Measurements from ENCODE around the gene TMEM109.
"Not testable (repeated sequence)": the region's sequence is repeated elsewhere in the genome, so short reads cannot be mapped to it uniquely, and the experiment has no call there.

The TMEM109 gene

DNA sequence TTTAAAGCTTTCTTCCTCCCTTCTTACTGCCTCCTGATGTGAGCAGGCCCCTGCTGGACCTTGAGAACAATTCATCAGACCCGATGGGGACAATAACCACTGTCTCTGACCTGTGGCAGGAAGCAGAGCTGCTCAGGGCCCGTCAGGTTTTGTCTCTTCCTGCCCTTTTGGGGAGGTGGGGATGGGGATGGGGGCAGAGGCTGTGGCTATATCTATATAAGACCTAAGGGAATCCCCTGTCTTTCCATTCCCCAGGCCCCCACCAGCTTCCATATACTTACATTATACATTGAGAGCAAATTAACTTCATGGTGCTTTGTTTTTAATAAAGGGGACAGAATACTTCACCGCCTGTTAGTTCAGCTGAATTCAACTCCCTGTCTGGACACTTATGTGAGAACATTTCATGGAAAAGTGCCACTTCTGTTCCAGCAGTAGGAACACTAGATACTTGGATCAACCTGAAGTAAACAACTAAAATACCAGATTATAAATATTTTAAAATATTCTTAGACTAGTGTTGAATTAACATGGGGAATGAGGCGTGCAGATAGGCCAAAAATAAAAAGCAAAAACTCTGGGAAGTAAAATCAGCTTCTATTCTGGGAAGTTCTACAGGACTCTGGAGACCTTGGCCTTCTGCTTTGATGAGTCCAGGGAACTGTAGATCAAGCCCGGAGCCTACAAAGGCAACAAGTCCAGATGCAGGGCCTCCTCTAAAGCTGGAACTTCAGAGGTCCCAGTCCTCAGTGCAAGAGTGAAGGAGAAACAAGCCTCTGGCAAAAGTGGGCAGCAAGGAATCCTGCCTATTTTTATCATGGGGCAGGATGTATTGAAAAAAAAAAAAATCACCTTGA is 35.5 kb upstream of the TMEM109 start:
- DNase-seq (ENCODE audit: low read depth), result no peak

DNA sequence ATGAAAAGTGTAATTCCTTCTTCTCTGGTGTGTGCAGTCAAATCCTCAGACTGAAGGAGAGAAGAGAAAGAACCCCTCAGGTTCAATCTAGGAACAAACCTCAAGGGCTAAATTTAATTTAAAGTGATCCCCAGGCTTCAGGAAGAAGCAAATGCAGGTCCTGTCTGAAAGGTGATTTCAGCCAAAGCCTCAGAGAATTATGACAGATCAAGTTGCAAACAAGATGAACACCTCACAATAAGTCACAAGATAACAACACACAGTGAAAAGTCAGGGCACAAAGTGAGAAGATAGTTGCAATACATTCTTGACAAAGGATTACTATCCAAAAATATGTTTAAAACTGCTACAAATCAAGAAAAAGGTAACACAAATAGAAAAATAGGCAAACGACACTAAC is 34.9 kb upstream of the TMEM109 start:
- no peak for DNase-seq (ENCODE audit: low read depth)

DNA sequence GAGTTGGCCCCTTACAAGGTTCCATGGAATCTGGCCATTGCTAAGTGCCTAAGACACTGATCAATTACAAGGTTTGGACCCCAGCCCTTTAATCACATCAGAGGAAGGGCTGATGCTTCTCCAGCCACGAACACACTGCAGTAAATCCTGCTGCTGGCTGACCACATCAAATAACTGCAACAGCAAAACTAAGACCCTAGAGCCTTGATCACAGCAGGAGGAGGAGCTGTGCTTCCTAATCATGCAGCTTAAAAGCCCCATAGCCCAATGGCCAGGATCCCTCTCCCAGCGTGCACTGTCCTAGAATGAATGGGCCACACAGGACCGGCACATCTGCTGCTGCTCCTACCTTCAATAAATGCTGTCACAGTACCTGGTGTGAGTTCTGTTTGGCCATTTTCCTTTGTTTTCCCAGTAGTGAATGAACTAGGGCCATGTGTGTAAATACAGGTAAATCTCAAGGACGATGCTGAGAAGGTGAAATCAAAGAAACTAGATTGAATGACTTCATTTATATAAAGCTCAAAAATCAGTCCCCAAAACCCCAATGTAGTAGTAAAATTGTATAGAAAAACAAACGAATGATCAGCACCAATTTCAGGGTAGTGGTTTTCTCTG is 33.9 kb upstream of the TMEM109 start:
- DNase-seq (ENCODE audit: low read depth), result no peak

DNA sequence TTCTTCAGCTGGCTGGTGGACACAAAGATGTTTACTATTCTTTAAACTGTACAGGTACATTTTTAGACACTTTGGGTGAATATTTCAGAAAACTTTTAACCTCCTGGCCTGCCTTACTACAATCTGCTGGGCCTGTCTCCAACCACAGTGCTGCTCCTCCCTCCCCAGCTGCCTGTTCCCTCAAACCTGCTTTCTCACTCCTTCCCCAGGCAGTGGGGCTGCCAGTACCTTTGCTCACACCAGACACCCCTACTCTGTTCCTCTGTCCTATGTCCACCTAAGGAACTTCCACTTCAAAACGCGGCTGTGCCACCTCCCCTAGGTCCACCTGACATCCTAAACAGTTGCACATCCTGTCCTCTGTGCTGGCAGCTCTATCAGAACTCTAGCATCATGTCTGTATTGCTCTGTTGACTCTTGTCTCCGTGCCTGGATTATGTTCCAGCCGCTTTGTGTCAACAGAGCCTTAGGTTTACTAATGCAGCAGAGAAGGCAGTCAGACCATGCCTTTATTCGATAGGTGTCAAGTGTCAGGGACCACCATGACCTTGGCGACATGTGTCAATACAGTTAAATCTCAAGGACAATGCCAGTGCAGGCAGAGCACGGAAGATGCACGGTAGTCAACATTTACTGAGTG is 33.2 kb upstream of the TMEM109 start:
- no peak for DNase-seq (ENCODE audit: low read depth)

DNA sequence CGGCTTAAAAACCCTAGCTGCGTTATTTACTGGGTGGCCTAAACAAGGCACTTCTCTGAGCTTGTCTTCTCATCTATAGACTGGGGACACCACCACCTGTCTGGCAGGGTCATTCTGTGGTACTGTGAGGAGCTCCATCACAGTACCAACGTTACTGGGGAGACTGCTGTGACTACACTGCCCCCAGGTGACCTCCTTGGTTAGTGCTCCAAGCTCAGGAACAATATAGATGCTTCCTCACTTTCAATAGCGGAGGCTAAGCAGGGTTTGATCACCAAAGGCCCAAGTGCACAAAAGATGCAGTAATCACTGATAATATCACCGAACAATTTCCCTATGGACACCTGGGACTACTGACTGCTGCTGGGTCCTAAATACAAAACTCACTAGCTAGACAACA is 26.4 kb upstream of the TMEM109 start:
- no peak for DNase-seq (ENCODE audit: low read depth)

DNA sequence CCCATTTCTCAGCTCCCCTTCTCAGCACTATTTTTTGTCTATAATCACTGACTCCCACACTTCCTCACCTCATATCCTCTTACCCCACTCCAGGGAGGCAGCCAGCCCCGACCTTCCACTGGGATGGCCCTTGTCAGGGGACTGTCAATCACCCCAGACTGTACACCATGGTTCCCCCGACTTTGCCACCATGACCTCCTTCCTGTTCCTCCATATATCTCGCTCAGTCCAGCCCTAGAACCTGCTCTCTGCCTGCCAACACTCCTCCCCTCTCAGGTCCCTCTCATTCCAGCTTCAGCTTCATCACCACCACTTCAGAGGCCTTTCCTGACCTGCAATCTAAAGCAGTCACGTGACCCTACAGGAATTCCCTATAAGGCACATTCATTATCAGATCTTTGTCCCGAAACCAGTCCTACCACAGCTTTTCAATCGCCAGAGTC is 24.1 kb upstream of the TMEM109 start:
- DNase-seq (ENCODE audit: low read depth), result no peak

DNA sequence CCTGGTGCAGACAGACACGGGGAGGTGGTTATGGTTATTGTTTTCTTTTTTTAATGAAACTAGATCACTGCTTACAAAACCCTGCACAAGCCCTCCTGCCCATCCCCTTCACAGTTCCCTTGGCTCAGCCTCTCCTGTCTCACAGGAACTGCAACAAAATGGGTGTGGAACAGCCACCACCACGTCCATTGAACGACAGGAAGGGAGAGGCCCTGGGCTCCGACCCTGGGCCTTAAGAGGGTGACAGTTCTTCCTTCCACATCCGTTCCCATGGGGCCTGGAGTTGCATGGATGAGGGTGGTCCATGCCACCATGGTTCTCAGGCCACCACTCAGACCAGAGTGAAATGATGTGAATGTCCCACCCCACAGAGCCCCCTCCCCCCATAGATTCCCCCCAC is 23.3 kb upstream of the TMEM109 start:
- DNase-seq (ENCODE audit: low read depth), result no peak

DNA sequence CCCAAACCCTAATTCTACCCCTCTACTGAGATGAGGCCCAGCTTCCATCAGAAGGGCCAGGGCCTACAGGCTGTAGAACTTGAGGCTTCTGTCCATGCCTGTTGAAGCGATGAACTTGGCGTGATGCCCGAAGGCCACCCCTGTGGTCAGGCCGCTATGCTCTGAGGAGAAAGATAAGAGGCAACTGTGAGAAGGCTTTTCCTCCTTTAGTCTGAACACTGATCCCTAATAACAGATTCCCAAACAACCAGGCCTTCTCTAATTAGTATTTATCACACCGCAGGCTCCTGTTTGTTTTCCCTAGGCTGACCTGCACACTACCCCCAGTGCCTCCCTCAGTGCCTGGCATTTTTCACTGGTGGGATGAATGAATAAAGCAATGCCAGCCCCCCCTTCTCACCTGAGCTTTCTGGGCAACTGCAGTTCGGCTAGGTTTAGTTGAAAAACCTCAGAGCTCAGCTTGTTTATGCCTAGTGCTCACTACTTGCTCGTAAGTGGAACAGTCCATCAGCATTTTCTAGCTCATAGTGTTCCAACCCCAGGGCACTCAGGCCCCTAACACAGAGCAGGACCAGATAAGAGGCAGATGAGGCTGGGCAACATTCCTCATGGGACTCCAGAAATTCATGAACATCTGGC is 22.7 kb upstream of the TMEM109 start:
- no peak for DNase-seq (ENCODE audit: low read depth)

DNA sequence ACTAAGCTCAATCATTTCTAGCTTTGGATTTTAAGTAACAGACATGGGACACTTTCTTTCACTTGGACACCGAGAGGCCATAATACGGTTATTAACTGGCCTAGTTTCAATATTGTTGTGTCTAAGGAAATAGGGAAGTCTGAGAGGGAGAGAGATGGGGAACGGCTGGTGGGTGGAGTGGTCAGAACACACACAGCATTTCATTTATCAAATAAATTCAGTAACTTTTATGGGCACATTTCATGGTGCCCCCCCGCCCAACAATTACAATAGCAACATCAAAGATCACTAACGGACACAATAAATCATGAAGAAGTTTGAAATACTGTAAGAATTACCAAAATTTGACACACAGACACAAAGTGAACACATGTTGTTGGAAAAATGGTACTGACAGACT is 18.3 kb upstream of the TMEM109 start:
- no peak for DNase-seq (ENCODE audit: low read depth)

DNA sequence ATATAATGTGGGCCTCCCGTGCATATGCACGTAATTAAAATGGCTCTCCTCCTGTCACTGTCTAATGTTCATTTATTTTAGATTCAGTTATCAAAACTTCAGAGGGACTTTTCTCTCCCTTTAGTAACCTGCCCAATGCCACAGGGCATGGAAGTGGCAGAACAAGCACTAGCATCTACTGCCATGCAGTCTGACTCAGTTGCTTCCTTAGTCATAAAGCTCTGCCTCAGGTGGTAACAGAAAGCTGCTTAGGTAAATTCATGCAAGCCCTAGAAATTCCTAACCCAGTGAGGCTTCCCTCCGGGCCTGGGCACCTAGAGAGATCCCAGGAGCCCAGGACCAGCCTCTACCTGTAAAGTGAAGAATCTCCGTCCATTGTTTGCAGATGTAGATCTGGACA is 16.5 kb upstream of the TMEM109 start:
- DNase-seq (ENCODE audit: low read depth), result no peak

DNA sequence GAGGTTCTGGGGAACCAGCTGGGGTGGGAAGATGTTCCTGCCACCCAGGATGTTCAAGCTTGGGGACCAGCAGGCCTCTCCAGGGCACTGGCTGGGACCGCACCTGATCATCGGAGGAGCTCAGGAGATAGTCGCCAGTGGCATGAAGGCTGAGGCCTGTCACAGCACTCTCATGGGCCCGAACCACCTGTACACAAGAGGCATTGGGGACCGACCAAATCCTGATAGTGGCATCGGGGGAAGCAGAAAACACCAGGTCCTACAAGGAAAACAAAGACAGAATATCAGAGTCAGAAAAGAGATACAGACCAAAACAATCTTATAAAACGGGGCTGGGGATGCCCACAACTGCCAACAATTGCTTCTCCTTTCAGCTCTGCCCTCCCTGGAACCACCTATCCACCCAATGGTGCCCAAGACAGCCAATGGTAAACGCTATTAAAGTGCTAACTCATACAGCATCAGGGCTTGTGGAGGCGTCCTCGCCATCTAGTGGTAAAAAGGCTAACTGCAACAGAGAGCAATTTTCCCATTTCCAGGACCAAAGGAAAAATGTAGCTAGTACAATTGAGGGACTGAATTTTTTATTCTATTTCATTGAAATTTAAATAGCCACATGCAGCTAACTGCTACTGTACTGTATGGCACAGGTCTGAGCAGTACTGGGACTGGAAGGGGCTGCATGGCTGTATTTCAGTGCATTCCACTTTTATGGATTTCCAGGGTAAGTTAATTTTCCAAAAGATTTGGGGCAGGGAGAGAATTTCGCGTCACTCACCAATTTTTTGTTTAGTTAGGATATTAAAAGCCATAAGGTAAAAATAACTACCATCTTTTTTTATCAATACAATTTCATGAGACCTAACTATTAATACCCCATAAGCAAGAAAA is 14.7 kb upstream of the TMEM109 start:
- no peak for DNase-seq (ENCODE audit: low read depth)

DNA sequence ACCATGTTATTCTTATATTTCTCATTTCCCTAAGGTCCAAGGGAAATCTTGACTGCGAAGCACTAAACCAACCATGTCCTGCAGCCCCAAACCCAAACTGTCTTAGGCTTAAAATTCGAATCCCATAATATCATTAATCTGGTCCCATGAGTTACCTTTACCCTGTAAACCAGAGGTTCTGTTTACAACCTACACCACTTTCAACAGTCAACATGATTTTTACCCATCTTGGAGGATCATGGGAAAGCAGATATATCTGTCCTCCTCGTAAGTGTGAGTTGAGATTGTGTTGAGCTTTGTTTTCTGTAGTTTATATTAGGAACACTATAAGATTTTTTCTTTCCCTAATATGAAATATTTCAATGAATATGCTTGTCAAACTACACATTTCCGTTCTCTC is 14.0 kb upstream of the TMEM109 start:
- DNase-seq (ENCODE audit: low read depth), result no peak

DNA sequence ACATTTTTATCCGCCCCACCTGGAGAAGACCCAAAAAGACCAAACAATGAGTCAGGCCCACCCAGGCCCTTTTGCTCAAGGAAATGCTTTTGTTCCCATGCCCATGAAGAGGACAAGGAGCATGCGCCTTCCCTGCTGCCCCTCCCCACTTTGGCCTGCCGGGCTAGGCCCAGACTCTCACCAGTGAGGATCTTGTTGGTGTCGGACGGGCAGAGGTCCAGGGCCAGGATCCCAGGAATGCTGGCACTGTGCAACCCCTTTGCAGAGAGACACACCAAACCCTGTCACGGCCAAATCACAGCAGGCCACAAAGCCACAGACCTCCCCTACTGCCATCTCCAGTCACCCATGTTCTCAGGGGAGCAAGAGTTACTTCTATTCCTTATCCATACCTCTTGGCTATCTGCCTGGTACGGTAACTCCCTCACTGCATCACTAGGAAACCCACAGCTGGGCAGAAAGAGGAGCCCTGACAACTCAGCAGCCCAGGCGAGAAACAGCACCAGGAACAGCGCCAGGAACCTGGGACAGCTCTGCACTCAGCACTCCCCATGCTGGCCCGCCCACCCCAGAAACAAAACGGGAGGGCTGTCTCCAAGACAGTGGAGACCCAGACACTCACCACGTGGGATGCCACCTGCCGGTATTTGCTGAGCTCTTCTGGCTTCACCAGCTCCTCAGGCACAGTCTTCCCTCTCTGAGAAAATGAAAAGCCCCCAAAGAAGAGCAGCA is 13.1 kb upstream of the TMEM109 start:
- no peak for DNase-seq (ENCODE audit: low read depth)

DNA sequence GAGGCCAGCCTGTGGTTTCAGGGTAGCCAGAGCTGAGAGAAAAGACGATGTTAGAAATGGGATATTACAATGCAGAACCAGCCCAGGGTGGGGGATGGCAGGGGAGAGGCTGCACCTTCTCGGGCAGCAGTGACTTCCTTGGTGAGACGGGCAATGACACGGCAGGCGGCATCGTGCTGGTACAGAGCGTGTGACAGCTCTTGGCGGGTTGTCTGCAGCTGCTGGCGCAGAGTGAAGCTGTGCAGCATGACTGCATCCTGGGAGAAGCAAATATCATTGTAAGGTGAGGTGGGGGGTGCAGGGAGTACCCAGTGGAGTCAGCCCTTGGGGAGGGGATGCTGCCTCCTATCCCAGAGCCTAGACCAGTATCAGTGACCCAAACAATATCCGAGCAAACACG is 11.3 kb upstream of the TMEM109 start:
- no peak for DNase-seq (ENCODE audit: low read depth)

DNA sequence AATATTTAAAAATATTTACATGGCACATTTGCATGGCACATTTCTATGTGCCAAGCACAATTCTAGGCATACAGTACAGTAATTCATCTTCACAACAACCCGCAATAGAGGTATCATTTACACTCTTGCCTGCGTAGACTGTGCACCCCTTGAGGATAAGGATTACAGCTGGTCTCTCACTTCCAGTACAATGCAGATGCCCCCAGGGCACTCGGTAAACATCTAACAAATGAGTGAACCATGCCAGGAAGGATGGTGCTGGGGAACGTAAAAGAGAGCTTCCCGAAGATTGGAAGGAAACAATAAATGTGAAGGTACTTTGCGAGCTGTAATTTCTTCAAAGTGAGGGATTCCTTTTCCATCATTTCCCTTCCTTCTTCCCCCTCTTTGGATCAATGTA is 8.9 kb upstream of the TMEM109 start:
- no peak for DNase-seq (ENCODE audit: low read depth)

DNA sequence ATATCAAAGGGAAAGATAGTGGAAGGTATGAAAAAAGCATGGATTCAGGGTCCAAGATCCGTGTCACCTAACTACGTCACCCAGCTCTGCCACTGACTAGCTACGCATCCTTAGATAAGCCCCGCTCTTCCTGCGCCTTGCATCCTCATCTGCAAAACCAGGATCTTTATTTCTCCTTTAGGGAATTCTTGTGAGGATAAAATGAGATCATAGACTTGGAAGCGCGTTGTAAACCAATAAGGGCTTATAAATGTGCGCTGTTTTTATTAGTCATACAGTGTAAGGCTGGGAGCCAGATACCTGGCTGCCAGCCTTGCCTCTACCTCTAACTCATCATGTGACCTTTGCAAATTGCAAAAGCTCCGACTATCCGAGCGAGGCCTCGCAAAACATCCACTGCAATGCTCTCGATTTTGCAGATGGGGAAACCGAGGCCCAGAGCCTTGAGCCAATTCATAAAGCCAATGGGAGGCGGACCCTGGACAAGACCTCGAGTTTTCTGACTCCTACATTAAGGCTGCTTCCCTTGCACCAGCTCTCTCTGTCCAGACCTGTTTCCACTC is 8.3 kb upstream of the TMEM109 start:
- DNase-seq (ENCODE audit: low read depth), result no peak

DNA sequence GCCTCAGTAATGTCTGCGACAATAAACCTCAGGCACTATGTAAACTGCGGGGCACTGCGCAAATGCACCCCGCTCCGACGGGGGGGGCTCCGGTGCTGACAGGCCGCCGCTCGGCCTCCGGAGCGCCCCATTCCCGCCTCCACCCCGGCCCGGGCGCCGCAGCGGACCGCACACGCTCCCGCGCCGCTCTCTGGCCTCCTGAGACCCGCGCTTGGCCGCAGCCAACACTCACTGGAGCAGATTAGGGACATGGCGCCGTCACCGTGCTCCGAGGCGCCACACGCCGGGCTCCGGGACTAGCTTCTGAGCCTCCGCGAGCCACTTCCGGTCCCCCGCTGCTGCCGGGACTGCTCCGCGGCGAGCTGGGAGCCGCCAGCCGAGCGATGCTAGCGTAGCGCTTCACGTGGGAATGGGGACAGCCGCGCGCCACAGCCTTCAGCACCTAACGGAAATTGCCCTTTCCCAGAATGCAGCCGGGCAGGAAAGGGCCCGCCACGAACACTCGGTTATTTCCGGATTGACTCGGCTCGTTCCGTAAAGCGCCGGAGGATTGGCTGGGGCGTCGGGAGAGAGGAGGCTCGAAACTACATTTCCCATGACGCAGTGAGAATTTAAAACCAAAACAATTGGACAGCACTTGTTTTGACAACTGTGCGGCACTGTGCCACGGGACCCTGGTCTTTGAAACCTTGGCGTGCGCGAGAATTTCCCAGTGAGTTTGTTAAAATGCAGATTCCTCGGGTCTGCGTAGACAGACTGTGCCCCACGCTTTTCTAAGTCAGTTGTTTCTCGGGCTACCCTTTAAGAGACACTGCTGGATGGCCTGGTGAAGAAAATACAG is 7.6 kb upstream of the TMEM109 start, which contains the start of gene PRPF19:
Gene PRPF19 (minus strand): TSS at position 454 of the 841 bp plus-strand sequence. CDS start 203 bp downstream, at position 251.
- DNase-seq (ENCODE audit: low read depth), result peak; percentile 98

DNA sequence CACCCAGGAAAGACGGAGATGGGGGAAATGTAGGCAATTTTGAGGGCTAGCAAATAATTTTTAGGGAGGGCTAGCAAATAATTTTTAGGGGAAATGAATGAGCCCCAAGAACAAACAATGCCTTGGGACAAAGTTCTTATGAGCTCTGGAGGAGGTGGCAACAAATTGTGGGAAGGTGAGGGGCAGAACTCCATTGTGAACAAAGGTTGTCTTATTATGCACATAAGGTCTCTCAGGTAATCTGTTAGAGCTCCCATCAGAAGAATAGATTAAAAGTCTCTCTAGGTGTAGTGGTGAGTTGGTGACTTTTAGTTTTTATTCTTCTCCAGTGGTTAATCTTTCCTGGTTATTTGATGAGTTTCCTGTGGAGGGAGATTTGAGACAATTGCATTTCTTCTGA is 5.2 kb upstream of the TMEM109 start:
- no peak for DNase-seq (ENCODE audit: low read depth)

DNA sequence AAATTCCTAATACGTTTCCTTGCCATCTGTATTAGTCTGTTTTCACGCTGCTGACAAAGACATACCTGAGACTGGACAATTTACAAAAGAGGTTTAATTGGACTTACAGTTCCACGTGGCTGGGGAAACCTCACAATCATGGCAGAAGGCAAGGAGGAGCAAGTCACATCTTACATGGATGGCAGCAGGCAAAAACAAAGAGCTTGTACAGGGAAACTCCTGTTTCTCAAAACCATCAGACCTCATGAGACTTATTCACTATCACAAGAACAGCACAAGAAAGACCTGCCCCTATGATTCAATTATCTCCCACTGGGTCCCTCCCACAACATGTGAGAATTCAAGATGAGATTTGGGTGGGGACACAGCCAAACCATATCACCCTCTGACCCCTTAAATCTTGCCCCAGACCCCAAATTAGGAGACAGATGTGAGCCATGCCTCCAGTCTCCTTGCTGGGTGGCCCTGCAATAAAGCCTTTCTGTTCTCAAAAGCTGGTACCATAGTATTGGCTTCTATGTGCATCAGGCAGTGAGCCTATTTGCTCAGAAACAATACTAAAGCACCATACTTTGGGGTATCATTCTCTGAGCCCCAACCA is 4.2 kb upstream of the TMEM109 start:
- DNase-seq (ENCODE audit: low read depth), result not testable (repeated sequence)
